Occipital lobe (tissue), 2 donors: Measurements from ENCODE around the gene EDEM3. TPM values are rescaled to one million over a fixed set of nuclear protein-coding genes. Genes with fewer than 3 reads are reported as not detected.

Experiments
- DNase-seq: peaks from one replicate; lab custom pipeline; 2025; lab: John Stamatoyannopoulos, UW
- total RNA-seq: library from RNA; depleted of rRNA; stranded (reverse); fragments of >200 nt; gene quantifications from one replicate; pipeline ENCODE4 v1.2.3, GENCODE V29; 2014

EDEM3 gene
- total RNA-seq, 1 donor from 2014 or later, result 82.8 TPM

GRCh38 chr1:184640505-184640904 lies 114.2 kb downstream of the EDEM3 start:
- DNase-seq, result no peak

Other genes starting within 250 kb of the EDEM3 start
- 2.8 TPM for gene NIBAN1, start 219.7 kb upstream of the EDEM3 start, total RNA-seq